Measurements from ENCODE around the gene KIF23.

DNA sequence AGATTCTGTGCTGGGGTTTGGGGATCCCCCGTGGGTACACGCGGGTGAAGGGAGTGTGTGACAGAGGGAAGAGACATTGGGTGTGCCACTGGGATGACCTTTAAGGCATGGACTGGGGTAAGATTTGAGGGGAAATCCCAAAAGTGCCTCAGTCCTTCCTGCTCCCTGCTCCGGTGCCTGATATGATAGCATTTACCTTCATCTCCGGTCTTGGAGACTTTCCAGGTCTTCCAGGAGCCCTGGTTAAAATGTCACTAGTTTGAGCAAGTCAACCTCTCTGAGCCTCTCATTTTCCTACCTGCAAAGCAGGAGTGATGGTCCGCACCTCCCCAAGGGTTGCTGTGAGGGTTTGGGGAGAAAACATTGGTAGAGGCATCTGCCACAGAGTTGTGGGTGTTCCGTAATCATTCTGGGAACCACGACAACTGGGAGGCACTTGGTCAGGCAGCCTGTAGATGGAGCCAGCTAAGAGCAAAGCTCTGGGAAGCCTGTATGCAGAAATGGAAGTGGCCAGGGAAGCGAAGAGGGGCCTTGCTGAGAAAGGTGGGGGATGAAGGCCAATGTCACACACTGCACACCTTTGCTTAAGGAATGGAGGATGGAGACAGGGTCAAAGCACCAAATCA is 33.9 kb upstream of the KIF23 start:
- TF ChIP-seq GATA3 (IDR thresholded peaks at IDR 0.05; ENCODE audit: low read depth, low read length), result no peak
- TF ChIP-seq GATA2 (IDR thresholded peaks at IDR 0.05; ENCODE audit: low read depth, low read length), result no peak

Data from SH-SY5Y (cell line).